OCI-LY7 (cell line): ENCODE results near the gene NDUFB4. TPM values are rescaled to one million over a fixed set of nuclear protein-coding genes. Genes with fewer than 3 reads are reported as not detected.

ENCODE experiments used
- BruUV-seq: library from RNA; stranded (reverse); fragments of 400-500 nt; replicated peaks from 2 replicates; lab custom pipeline; 2021; lab: Mats Ljungman, UMichigan
- CTCF ChIA-PET: fragments of 300-600 bp; sonication (Branson Sonifier 250); formaldehyde crosslinking; loops from one replicate; lab custom pipeline; 2022; ENCODE audit warnings: antibody characterized with exemption; ENCODE audit not compliant: unreplicated experiment; lab: Charles Lee
- POLR2A ChIA-PET: fragments of 300-600 bp; sonication (Branson Sonifier 250); formaldehyde crosslinking; loops from one replicate; lab custom pipeline; 2022; ENCODE audit warnings: antibody characterized with exemption; lab: Charles Lee
- DNase-seq: peaks from one replicate; pipeline ENCODE4 v3.0.0-alpha.2; 2015; ENCODE audit warnings: low spot score
- H2AFZ ChIP-seq: fragments of 200-600 bp; sonication (generic), shearing (Covaris generic); 2 replicates; pipeline ENCODE4 v1.6.1; 2014; ENCODE audit warnings: mild to moderate bottlenecking, antibody characterized with exemption, low read length, moderate library complexity
- H3K27ac ChIP-seq: fragments of 200-600 bp; sonication (generic); 2 replicates; pipeline ENCODE4 v1.5.1; 2014; ENCODE audit warnings: mixed run types, low read depth, mild to moderate bottlenecking, moderate library complexity, low read length, inconsistent platforms; ENCODE audit not compliant: poor library complexity, severe bottlenecking
- H3K36me3 ChIP-seq: fragments of 200-600 bp; sonication (generic); 2 replicates; pipeline ENCODE4 v1.6.1; 2014; ENCODE audit warnings: mild to moderate bottlenecking, antibody characterized with exemption, low read length, moderate library complexity, mixed read lengths; ENCODE audit not compliant: insufficient read depth
- H3K4me1 ChIP-seq: fragments of 200-600 bp; sonication (generic); 2 replicates; pipeline ENCODE4 v1.5.1; 2014; ENCODE audit warnings: mild to moderate bottlenecking, low read length; ENCODE audit not compliant: insufficient read depth, poor library complexity, severe bottlenecking
- H3K4me2 ChIP-seq: fragments of 200-600 bp; sonication (generic); 2 replicates; pipeline ENCODE4 v1.6.1; 2014; ENCODE audit warnings: mild to moderate bottlenecking, low read length
- H3K4me3 ChIP-seq: fragments of 200-600 bp; sonication (generic); 2 replicates; pipeline ENCODE4 v1.5.1; 2014; ENCODE audit warnings: mild to moderate bottlenecking, low read depth, low read length; ENCODE audit not compliant: poor library complexity, severe bottlenecking
- H3K79me2 ChIP-seq: fragments of 200-600 bp; sonication (generic); 2 replicates; pipeline ENCODE4 v1.6.1; 2016; ENCODE audit warnings: low read depth, mild to moderate bottlenecking, low read length, moderate library complexity, mixed read lengths; ENCODE audit not compliant: insufficient read depth
- H3K9me2 ChIP-seq: fragments of 200-600 bp; sonication (generic); 2 replicates; pipeline ENCODE4 v1.6.1; 2016; ENCODE audit warnings: mild to moderate bottlenecking, low read length, mixed read lengths; ENCODE audit not compliant: insufficient read depth
- H3K9me3 ChIP-seq: fragments of 200-600 bp; sonication (generic); 2 replicates; pipeline ENCODE4 v1.6.1; 2014; ENCODE audit warnings: mild to moderate bottlenecking, mixed run types, low read length, mixed read lengths
- H4K20me1 ChIP-seq: fragments of 200-600 bp; sonication (generic); 2 replicates; pipeline ENCODE4 v1.6.1; 2014; ENCODE audit warnings: mild to moderate bottlenecking, antibody characterized with exemption, low read length, moderate library complexity, mixed read lengths; ENCODE audit not compliant: insufficient read depth
- EZH2phosphoT487 ChIP-seq: fragments of 200-600 bp; sonication (generic); IDR thresholded peaks from 2 replicates; pipeline ENCODE4 v1.6.1; 2018; ENCODE audit warnings: low read depth, borderline replicate concordance, mild to moderate bottlenecking, mixed run types, antibody characterized with exemption, low read length, moderate library complexity, mixed read lengths
- intact Hi-C: fragments of 100-400 bp; cut with micrococcal nuclease; formaldehyde crosslinking; loops from one replicate; pipeline ENCODE4 v1.10.0; 2022; ENCODE audit not compliant: unreplicated experiment
- total RNA-seq, 2 experiments: library from RNA; depleted of rRNA in 1 of 2; stranded (reverse); fragments of >200 nt in 1 of 2; shearing (Covaris generic) in 1 of 2; gene quantifications; 2 replicates each; pipeline ENCODE4 v1.2.3, GENCODE V29; 2014 to 2022
- TF ChIP-seq, protein P1 (sequence below): fragments of 200-600 bp; sonication (generic); conservative IDR thresholded peaks from 2 replicates; pipeline ENCODE4 v1.5.1; 2014; ENCODE audit warnings: mild to moderate bottlenecking, antibody characterized with exemption, low read length, moderate library complexity, mixed read lengths

Gene NDUFB4
- total RNA-seq, 2 experiments from 2014 or later: 130 to 145 TPM

DNA sequence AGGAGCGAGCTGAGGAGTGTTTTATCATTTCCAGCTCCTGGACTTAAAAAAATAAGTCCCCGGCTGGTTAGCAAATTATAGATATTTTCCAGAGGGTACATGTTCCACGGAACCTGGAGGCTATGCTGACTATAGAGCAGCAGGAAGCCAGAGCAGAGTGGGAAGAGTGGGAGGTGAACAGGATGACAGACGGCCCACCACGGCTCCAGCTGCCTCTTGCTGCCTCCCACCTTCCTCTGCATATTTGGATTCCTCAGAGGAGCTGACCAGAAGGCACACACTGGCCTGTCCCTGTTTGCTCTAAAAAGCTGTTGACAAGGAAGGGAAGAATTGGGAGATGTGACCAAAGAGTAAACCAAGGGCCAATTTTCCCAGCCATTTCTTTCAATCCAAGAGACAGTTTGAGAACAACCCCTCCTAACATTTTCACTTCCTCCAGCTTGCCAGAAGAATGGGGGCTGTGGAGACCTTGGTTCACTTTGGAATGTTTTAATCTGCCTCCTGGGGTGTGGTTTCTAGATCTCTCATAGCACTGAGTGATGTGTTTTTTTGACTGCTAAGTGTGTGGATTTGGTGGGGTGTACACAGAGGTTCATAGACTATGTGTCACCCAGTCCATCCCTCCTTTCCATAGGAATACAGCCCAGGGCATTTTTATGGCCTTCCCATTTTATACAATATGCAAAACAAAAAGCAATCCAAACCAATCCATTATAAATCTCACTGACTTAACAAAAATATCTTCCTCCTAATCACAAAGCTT lies 49.1 kb downstream of the NDUFB4 start:
- POLR2A ChIA-PET: no interaction called here
- H2AFZ ChIP-seq: no peak overlapping the region

DNA sequence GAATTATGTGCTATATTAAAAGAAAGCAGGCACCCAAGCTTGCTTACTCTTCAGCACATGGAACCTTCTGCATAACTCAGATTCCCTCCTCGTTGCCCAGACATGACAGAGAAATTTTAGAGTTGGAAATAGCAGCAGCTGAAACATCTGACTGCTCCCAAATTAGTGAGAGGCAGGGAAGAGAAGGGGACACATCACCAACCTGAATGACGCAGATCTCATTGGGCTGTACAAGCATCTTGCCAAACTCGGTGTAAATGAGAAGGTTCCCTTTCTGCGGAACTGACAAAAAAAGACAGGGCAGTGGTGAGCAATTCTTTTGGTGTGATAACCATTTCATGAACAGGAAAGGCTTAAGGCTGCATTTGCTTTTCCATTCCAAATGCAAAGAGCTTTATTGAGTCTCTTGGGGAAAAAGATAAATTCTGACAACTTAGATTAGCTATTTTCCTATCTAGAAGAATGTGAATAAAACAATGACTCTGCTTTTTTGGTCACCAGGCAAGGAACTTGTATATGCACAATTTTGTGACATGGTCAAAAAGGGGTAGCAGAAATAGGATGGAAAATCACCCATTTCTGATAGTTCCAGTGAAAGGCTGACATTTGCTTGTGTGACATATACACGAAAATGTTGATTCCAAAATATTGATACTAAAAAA lies 50.8 kb downstream of the NDUFB4 start:
- Histone ChIP-seq H3K27ac (no peak overlapping the region), H3K4me2 (no peak overlapping the region), H3K79me2 (no peaks in the 10 kb centered on the region), H3K9me2 (no peaks in the 10 kb centered on the region), H3K9me3 (no peaks in the 10 kb centered on the region), H4K20me1 (no peaks in the 10 kb centered on the region), H2AFZ (no peak overlapping the region), H3K4me1 (no peaks in the 10 kb centered on the region), H3K4me3 (no peak overlapping the region), H3K36me3 (no peaks in the 10 kb centered on the region)
- DNase-seq: no peak
- no TSS peak for BruUV-seq
- ChIA-PET CTCF (no interaction called here), POLR2A (interaction anchor here (0.9 kb wide), 1 partner anchor 9 kb away, joined by 3 read pairs; no protein-coding TSS in a partner anchor)
- intact Hi-C loops: no loop called here
- no peak for TF ChIP-seq EZH2phosphoT487
- TF ChIP-seq, protein P1, sequence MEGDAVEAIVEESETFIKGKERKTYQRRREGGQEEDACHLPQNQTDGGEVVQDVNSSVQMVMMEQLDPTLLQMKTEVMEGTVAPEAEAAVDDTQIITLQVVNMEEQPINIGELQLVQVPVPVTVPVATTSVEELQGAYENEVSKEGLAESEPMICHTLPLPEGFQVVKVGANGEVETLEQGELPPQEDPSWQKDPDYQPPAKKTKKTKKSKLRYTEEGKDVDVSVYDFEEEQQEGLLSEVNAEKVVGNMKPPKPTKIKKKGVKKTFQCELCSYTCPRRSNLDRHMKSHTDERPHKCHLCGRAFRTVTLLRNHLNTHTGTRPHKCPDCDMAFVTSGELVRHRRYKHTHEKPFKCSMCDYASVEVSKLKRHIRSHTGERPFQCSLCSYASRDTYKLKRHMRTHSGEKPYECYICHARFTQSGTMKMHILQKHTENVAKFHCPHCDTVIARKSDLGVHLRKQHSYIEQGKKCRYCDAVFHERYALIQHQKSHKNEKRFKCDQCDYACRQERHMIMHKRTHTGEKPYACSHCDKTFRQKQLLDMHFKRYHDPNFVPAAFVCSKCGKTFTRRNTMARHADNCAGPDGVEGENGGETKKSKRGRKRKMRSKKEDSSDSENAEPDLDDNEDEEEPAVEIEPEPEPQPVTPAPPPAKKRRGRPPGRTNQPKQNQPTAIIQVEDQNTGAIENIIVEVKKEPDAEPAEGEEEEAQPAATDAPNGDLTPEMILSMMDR: no peak

More for the DNA sequence above, 49.1 kb downstream of the NDUFB4 start:
- no peak for DNase-seq
- no TSS peak for BruUV-seq
- Histone ChIP-seq H3K9me3 (no peaks in the 10 kb centered on the region), H4K20me1 (no peaks in the 10 kb centered on the region), H3K4me3 (no peak overlapping the region), H3K27ac (no peak overlapping the region), H3K4me2 (no peak overlapping the region), H3K4me1 (no peaks in the 10 kb centered on the region), H3K79me2 (no peaks in the 10 kb centered on the region), H3K36me3 (no peaks in the 10 kb centered on the region), H3K9me2 (no peaks in the 10 kb centered on the region)
- intact Hi-C loops: no loop called here
- CTCF ChIA-PET: no interaction called here
- TF ChIP-seq, protein P1: no peak
- TF ChIP-seq EZH2phosphoT487: no peak

DNA sequence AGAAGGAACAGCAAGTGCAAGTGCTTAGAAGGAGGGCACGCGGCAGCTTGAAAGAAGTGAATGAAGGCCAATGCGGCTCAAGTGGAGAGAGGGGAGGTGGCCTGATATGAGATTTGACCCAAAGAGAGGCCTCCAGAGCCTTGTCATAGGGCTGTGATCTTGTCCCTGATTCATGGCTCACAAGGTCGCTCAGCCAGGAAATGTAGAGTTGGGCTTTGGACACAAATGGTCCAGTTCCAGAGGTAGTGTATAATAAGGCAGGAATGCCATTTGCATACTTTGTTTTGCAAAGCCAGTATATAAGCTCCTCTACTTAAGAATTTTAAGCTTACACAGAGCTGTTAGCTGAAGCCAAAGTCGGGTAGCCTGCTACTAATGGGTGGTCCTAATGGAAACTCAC lies 52.2 kb downstream of the NDUFB4 start:
- H3K36me3 ChIP-seq: no peaks in the 10 kb centered on the region
- H3K4me2 ChIP-seq: no peak overlapping the region
- intact Hi-C loops: no loop called here
- DNase-seq: no peak
- no peaks in the 10 kb centered on the region for H3K9me3 ChIP-seq
- POLR2A ChIA-PET: interaction anchor here (0.6 kb wide), 2 partner anchors 8 to 48 kb away, joined by 4 to 10 read pairs; no protein-coding TSS in a partner anchor
- CTCF ChIA-PET: no interaction called here
- H2AFZ ChIP-seq: no peak overlapping the region
- no TSS peak for BruUV-seq
- TF ChIP-seq, protein P1: no peak
- TF ChIP-seq EZH2phosphoT487: no peak
- no peak overlapping the region for H3K27ac ChIP-seq
- H3K4me3 ChIP-seq: no peak overlapping the region
- no peaks in the 10 kb centered on the region for H3K9me2 ChIP-seq
- H3K79me2 ChIP-seq: no peaks in the 10 kb centered on the region
- H3K4me1 ChIP-seq: no peaks in the 10 kb centered on the region
- no peaks in the 10 kb centered on the region for H4K20me1 ChIP-seq
